Thoracic aorta (tissue), 2 donors: ENCODE measurements around the gene SPATC1L. TPM values are rescaled to one million over a fixed set of nuclear protein-coding genes. Genes with fewer than 3 reads are reported as not detected.

ENCODE experiments used
- ATAC-seq: fragments of 150-250 bp; one replicate; pipeline ENCODE4 v1.8.0; 2017; ENCODE audit warnings: low read depth; ENCODE audit not compliant: insufficient number of reproducible peaks, low FRiP score
- DNase-seq: peaks from one replicate; pipeline ENCODE4 v3.0.0-alpha.2; 2020; ENCODE audit warnings: low spot score
- H3K27ac ChIP-seq, 2 donors: fragments of 200-600 bp; sonication (generic); 1 replicate in 1 of 2; 2 replicates in 1 of 2; pipeline ENCODE4 v1.5.1; 2016; ENCODE audit warnings: mild to moderate bottlenecking in 2 of 2, moderate library complexity in 2 of 2
- H3K27me3 ChIP-seq: fragments of 200-600 bp; sonication (generic); replicated peaks from 2 replicates; pipeline ENCODE4 v1.6.0; 2016; ENCODE audit warnings: mild to moderate bottlenecking; ENCODE audit not compliant: insufficient read depth
- H3K36me3 ChIP-seq: fragments of 200-600 bp; sonication (generic); one replicate; pipeline ENCODE4 v1.5.1; 2016
- H3K4me1 ChIP-seq, 2 donors: fragments of 200-600 bp; sonication (generic); 1 replicate in 1 of 2; 2 replicates in 1 of 2; pipeline versions ENCODE4 v1.5.1 to v1.6.0; 2016; ENCODE audit warnings: low read depth in 2 of 2, mild to moderate bottlenecking in 1 of 2; ENCODE audit not compliant: control insufficient read depth in 1 of 2
- H3K4me3 ChIP-seq: fragments of 200-600 bp; sonication (generic); 2 replicates; pipeline ENCODE4 v1.5.1; 2016; ENCODE audit warnings: mild to moderate bottlenecking
- H3K9me3 ChIP-seq: fragments of 200-600 bp; sonication (generic); 2 replicates; pipeline ENCODE4 v1.5.1; 2016
- total RNA-seq, 2 donors: library from RNA; depleted of rRNA; stranded (reverse); fragments of >200 nt; gene quantifications; one replicate each; pipeline versions ENCODE4 v1.1.0 to v1.2.3, GENCODE V29; 2016
- TF ChIP-seq, protein P1 (sequence below): fragments of 200-600 bp; sonication (generic); IDR thresholded peaks from one replicate; pipeline ENCODE4 v1.5.1; 2019; ENCODE audit warnings: antibody characterized with exemption

SPATC1L gene
- total RNA-seq, 2 donors from 2014 or later, result 3.2 to 7.9 TPM

DNA sequence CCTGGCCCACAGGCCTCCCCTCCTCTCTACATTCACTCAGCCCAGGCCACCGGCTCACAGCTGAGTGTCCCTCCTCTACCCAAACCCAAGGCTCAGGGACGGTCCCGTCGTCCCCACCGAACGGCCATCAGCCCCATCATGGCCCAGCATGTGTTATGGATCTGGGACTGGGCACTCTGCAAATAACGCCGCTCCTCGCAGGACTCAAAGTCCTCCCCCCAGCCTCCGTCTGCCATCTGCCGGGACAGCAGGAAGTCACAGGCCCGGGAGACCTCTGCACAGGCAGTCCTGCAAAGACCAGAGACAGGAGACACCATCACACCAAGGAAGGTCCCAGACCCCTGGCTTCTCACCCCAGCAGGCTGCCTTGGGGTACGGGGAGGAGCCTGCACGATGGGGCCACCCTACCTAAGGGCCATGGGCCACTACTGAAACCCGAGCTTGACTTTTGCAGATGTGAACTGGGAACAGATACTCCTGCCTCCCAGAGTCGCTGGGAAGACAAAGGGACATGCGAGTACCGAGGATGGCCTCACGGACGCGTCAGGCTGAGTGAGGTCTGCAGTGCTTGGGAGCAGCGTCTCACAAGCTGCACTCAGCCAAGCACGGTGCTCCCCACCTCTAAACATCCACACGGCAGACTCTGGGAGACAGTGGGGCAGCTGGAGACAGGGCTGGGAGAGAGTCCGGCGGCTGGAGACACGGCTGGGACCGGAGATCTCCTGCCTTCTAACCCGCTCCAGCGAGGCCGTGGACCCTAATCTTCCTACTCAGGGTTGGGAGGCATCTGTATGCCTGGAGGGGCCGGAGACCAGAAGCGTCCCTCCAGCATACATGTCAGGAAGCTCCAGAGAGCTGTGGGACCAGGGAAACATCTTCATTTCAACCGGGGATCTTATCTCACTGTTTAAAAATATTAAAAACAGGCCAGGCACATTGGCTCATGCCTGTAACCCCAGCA, 10.4 kb upstream of the SPATC1L start:
- DNase-seq, result no peak
- no peak overlapping the region for H3K4me3 ChIP-seq
- TF ChIP-seq, protein P1, sequence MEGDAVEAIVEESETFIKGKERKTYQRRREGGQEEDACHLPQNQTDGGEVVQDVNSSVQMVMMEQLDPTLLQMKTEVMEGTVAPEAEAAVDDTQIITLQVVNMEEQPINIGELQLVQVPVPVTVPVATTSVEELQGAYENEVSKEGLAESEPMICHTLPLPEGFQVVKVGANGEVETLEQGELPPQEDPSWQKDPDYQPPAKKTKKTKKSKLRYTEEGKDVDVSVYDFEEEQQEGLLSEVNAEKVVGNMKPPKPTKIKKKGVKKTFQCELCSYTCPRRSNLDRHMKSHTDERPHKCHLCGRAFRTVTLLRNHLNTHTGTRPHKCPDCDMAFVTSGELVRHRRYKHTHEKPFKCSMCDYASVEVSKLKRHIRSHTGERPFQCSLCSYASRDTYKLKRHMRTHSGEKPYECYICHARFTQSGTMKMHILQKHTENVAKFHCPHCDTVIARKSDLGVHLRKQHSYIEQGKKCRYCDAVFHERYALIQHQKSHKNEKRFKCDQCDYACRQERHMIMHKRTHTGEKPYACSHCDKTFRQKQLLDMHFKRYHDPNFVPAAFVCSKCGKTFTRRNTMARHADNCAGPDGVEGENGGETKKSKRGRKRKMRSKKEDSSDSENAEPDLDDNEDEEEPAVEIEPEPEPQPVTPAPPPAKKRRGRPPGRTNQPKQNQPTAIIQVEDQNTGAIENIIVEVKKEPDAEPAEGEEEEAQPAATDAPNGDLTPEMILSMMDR, result no peak
- H3K36me3 ChIP-seq, result peaks cover 69% of the 10 kb centered on the region
- no peaks in the 10 kb centered on the region for H3K27me3 ChIP-seq
- no peak for ATAC-seq
- H3K4me1 ChIP-seq, result no peaks in the 10 kb centered on the region
- H3K9me3 ChIP-seq, result no peaks in the 10 kb centered on the region
- no peak overlapping the region for H3K27ac ChIP-seq

- no peak for DNase-seq
- Histone ChIP-seq H3K4me3 (no peak overlapping the region), H3K27ac (no peak overlapping the region), H3K4me1 (no peaks in the 10 kb centered on the region), H3K27me3 (no peaks in the 10 kb centered on the region), H3K9me3 (no peaks in the 10 kb centered on the region), H3K36me3 (peaks cover 75% of the 10 kb centered on the region)
- ATAC-seq, result no peak
- TF ChIP-seq, protein P1, result no peak
Observed at GRCh38 chr21:46193829-46194373, 9.6 kb upstream of the SPATC1L start.

- Histone ChIP-seq H3K4me1 (no peaks in the 10 kb centered on the region), H3K36me3 (peaks cover 68% of the 10 kb centered on the region), H3K27ac (no peak overlapping the region), H3K27me3 (no peaks in the 10 kb centered on the region), H3K4me3 (no peak overlapping the region), H3K9me3 (no peaks in the 10 kb centered on the region)
- ATAC-seq (no peak), DNase-seq (no peak)
- TF ChIP-seq, protein P1, result no peak
Observed at GRCh38 chr21:46191686-46192575, 7.7 kb upstream of the SPATC1L start.

GRCh38 chr21:46191257-46191685, 7.0 kb upstream of the SPATC1L start:
- Histone ChIP-seq H3K27ac (no peak overlapping the region), H3K4me3 (no peak overlapping the region), H3K36me3 (peaks cover 62% of the 10 kb centered on the region), H3K4me1 (no peaks in the 10 kb centered on the region), H3K27me3 (no peaks in the 10 kb centered on the region), H3K9me3 (no peaks in the 10 kb centered on the region)
- DNase-seq, result no peak
- TF ChIP-seq, protein P1, result no peak
- ATAC-seq, result no peak
